Measurements from ENCODE around the gene RPL32.
"Not testable (repeated sequence)": the region's sequence is repeated elsewhere in the genome, so short reads cannot be mapped to it uniquely, and the experiment has no call there.

- not testable (repeated sequence) for TF ChIP-seq CTCF, POLR2AphosphoS5, POLR2A, EP300 (IDR thresholded peaks at IDR 0.05)
Observed at GRCh38 chr3:12787967-12788690, 53.2 kb downstream of the RPL32 start.
